ENCODE results near the gene LRRC8C. TPM values are rescaled to one million over a fixed set of nuclear protein-coding genes. Genes with fewer than 3 reads are reported as not detected.

The LRRC8C gene
- total RNA-seq, 1 experiment from 2014 or later = 3.5 TPM

- CTCF ChIA-PET = no interaction called here
- intact Hi-C loops (cut with micrococcal nuclease; ENCODE audit: unreplicated experiment) = no loop called here
Measured at GRCh38 chr1:89640440-89640839, 7.5 kb downstream of the LRRC8C start.

DNA sequence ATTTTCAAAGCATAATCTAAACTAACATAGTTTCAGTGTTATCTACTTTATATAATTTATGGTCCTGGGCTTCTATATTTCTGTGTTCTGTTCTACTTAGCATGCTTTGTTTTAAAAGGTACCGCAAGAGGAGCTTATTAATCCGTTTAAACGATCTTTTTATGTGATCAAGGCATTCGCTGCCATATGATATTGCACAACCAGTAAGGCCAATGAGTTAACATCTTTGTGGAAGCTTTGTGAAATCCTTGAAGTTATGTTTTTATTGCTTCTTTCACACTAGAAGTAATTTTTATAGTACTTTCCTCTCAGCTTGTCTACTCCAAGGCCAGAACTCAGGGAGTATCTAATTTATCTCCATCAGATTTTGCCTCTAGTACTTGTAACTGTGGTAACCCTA lies 8.9 kb downstream of the LRRC8C start:
- peaks cover 5% of the 10 kb centered on the region for H3K9me3 Mint-ChIP-seq (ENCODE audit: low read depth, unreplicated experiment)
- no TSS peak for BruUV-seq (replicated peaks)
- no peaks in the 10 kb centered on the region for H3K36me3 Mint-ChIP-seq (ENCODE audit: insufficient read depth, unreplicated experiment)
- intact Hi-C loops (cut with micrococcal nuclease; ENCODE audit: unreplicated experiment) = no loop called here
- no peak overlapping the region for H3K27ac Mint-ChIP-seq (ENCODE audit: unreplicated experiment)
- no peaks in the 10 kb centered on the region for H3K27me3 Mint-ChIP-seq (ENCODE audit: unreplicated experiment)
- H3K4me1 Mint-ChIP-seq (ENCODE audit: low read depth, unreplicated experiment) = peaks cover 3% of the 10 kb centered on the region
- no peak for TF ChIP-seq CTCF (IDR thresholded peaks at IDR 0.05; ENCODE audit: unreplicated experiment)
- no peak for DNase-seq
- CTCF ChIA-PET = no interaction called here
- no peak overlapping the region for H3K4me3 Mint-ChIP-seq (ENCODE audit: low read depth, unreplicated experiment)

More at GRCh38 chr1:89640440-89640839, 7.5 kb downstream of the LRRC8C start:
- Mint-ChIP-seq H3K4me1 (ENCODE audit: low read depth, unreplicated experiment) (peaks cover 11% of the 10 kb centered on the region), H3K27me3 (ENCODE audit: unreplicated experiment) (no peaks in the 10 kb centered on the region), H3K9me3 (ENCODE audit: low read depth, unreplicated experiment) (peaks cover 5% of the 10 kb centered on the region), H3K27ac (ENCODE audit: unreplicated experiment) (no peak overlapping the region), H3K36me3 (ENCODE audit: insufficient read depth, unreplicated experiment) (no peaks in the 10 kb centered on the region), H3K4me3 (ENCODE audit: low read depth, unreplicated experiment) (no peak overlapping the region)
- no TSS peak for BruUV-seq (replicated peaks)
- TF ChIP-seq CTCF (IDR thresholded peaks at IDR 0.05; ENCODE audit: unreplicated experiment) = no peak
- no peak for DNase-seq

- H3K27ac Mint-ChIP-seq (ENCODE audit: unreplicated experiment) = no peak overlapping the region
- intact Hi-C loops (cut with micrococcal nuclease; ENCODE audit: unreplicated experiment) = no loop called here
- no peak overlapping the region for H3K4me3 Mint-ChIP-seq (ENCODE audit: low read depth, unreplicated experiment)
- peaks cover 5% of the 10 kb centered on the region for H3K9me3 Mint-ChIP-seq (ENCODE audit: low read depth, unreplicated experiment)
- TF ChIP-seq CTCF (IDR thresholded peaks at IDR 0.05; ENCODE audit: unreplicated experiment) = no peak
- DNase-seq = no peak
- CTCF ChIA-PET = no interaction called here
- no TSS peak for BruUV-seq (replicated peaks)
- H3K36me3 Mint-ChIP-seq (ENCODE audit: insufficient read depth, unreplicated experiment) = no peaks in the 10 kb centered on the region
- H3K27me3 Mint-ChIP-seq (ENCODE audit: unreplicated experiment) = no peaks in the 10 kb centered on the region
- H3K4me1 Mint-ChIP-seq (ENCODE audit: low read depth, unreplicated experiment) = no peaks in the 10 kb centered on the region
Measured at GRCh38 chr1:89643577-89643976, 10.7 kb downstream of the LRRC8C start.

DNA sequence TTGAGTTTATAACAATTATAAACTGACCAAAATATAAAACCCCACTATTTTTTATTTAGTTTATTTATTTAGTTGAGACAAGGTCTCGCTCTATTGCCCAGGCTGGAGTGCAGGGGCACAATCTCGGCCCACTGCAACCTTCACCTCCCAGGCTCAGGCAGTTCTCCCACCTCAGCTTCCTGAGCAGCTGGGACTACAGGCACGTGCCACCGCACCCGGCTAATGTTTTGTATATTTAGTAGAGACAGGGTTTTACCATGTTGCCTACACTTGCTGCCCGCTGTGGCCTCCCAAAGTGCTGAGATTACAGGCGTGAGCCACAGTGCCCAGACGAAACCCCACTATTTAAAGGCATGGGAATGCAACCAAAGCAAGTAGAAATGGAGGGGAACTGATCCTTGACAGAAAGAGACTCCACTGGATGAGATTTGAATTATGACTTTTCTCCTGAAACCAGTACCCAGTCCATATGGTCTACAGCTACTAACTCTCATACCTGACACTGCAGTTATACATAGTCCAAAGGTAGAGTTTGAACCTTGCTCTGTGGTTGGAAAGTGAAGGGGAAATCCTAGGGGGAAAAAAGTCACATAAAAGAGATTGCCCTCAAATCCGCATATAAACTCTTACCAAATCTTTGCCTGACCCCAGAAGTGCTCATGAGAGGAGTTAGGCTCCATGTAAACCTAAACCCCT lies 11.3 kb downstream of the LRRC8C start:
- TF ChIP-seq CTCF (IDR thresholded peaks at IDR 0.05; ENCODE audit: unreplicated experiment) = no peak
- Mint-ChIP-seq H3K27me3 (ENCODE audit: unreplicated experiment) (no peaks in the 10 kb centered on the region), H3K27ac (ENCODE audit: unreplicated experiment) (no peak overlapping the region), H3K4me3 (ENCODE audit: low read depth, unreplicated experiment) (no peak overlapping the region), H3K4me1 (ENCODE audit: low read depth, unreplicated experiment) (no peaks in the 10 kb centered on the region), H3K9me3 (ENCODE audit: low read depth, unreplicated experiment) (peaks cover 5% of the 10 kb centered on the region), H3K36me3 (ENCODE audit: insufficient read depth, unreplicated experiment) (no peaks in the 10 kb centered on the region)
- DNase-seq = no peak
- intact Hi-C loops (cut with micrococcal nuclease; ENCODE audit: unreplicated experiment) = no loop called here
- CTCF ChIA-PET = no interaction called here
- BruUV-seq (replicated peaks) = no TSS peak

All from Calu3 (cell line).